ENCODE data around the gene ACVR2A.

DNA sequence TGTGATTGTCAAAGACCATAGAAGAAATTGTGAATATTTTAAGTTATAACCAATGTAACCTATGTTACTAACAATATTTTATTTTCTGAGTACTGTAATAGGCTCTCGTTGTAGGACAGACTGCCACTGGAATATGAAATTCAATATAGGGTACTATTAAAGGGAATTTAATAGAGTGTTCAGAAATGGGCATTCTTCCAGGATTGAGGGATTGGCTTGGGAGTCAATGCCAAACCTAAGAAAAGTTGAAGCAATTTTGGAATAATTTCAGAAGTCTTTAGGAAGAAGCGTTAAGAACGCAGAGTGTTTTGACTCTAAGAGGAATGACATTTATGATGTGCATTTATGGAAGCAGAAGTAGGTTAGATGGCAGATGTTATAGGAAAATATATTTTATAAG lies 79.0 kb downstream of the ACVR2A start:
- TF ChIP-seq POLR2A (IDR thresholded peaks at IDR 0.05): no peak
- TF ChIP-seq, protein P1, sequence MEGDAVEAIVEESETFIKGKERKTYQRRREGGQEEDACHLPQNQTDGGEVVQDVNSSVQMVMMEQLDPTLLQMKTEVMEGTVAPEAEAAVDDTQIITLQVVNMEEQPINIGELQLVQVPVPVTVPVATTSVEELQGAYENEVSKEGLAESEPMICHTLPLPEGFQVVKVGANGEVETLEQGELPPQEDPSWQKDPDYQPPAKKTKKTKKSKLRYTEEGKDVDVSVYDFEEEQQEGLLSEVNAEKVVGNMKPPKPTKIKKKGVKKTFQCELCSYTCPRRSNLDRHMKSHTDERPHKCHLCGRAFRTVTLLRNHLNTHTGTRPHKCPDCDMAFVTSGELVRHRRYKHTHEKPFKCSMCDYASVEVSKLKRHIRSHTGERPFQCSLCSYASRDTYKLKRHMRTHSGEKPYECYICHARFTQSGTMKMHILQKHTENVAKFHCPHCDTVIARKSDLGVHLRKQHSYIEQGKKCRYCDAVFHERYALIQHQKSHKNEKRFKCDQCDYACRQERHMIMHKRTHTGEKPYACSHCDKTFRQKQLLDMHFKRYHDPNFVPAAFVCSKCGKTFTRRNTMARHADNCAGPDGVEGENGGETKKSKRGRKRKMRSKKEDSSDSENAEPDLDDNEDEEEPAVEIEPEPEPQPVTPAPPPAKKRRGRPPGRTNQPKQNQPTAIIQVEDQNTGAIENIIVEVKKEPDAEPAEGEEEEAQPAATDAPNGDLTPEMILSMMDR (IDR thresholded peaks at IDR 0.05): no peak

Data from right lobe of liver (tissue), 4 donors.